CD4-positive, alpha-beta T cell treated with Interleukin-17A for 4 hours (primary cell): ENCODE measurements around the gene ATP5F1B.

Experiments used
- DNase-seq: peaks from one replicate; pipeline ENCODE4 v3.0.0-alpha.2; 2020; ENCODE audit warnings: mixed read lengths

The ATP5F1B gene

GRCh38 chr12:56645201-56645716 lies 525 bp downstream of the ATP5F1B start:
- peak; percentile 19 for DNase-seq

- no peak for DNase-seq
These were observed 1.1 kb downstream of the ATP5F1B start for GRCh38 chr12:56644654-56645053.

GRCh38 chr12:56641219-56641618 lies 4.6 kb downstream of the ATP5F1B start:
- no peak for DNase-seq

GRCh38 chr12:56637621-56638020 lies 8.2 kb downstream of the ATP5F1B start:
- no peak for DNase-seq

- DNase-seq, result peak; percentile 93
These were observed 8.9 kb downstream of the ATP5F1B start for GRCh38 chr12:56636675-56637540.

- peak; percentile 90 for DNase-seq
These were observed 9.7 kb downstream of the ATP5F1B start for GRCh38 chr12:56635806-56636674.

- peak; percentile 73 for DNase-seq
These were observed 10.7 kb downstream of the ATP5F1B start for GRCh38 chr12:56634837-56635791.

GRCh38 chr12:56634242-56634836 lies 11.4 kb downstream of the ATP5F1B start:
- peak; percentile 35 for DNase-seq

GRCh38 chr12:56633468-56634241 lies 12.1 kb downstream of the ATP5F1B start:
- no peak for DNase-seq

- DNase-seq, result no peak
These were observed 12.9 kb downstream of the ATP5F1B start for GRCh38 chr12:56632701-56633467.

GRCh38 chr12:56631790-56632700 lies 13.7 kb downstream of the ATP5F1B start:
- peak; percentile 74 for DNase-seq

- DNase-seq, result peak; percentile 87
These were observed 15.6 kb downstream of the ATP5F1B start, which contains the start of gene BAZ2A for GRCh38 chr12:56630180-56630632. Gene BAZ2A (minus strand): TSS chr12:56630326. CDS start chr12:56617530, 12,796 bp downstream.

- DNase-seq, result peak; percentile 47
These were observed 16.2 kb downstream of the ATP5F1B start for GRCh38 chr12:56629459-56630179.

- DNase-seq, result peak; percentile 76
These were observed 16.9 kb downstream of the ATP5F1B start for GRCh38 chr12:56628671-56629458.

- DNase-seq, result no peak
These were observed 19.1 kb downstream of the ATP5F1B start for GRCh38 chr12:56626701-56627100.

- no peak for DNase-seq
These were observed 23.2 kb downstream of the ATP5F1B start for GRCh38 chr12:56622535-56622934.

- no peak for DNase-seq
These were observed 28.9 kb downstream of the ATP5F1B start for GRCh38 chr12:56616925-56617324.
